Activated B cell treated with CpG ODN at 0.5 μM for 24 hours (primary cell): Measurements from ENCODE around the gene ANKEF1. TPM values are rescaled to one million over a fixed set of nuclear protein-coding genes. Genes with fewer than 3 reads are reported as not detected.

Experiments
- ATAC-seq: fragments of 200-7000 bp; cut with Tn5 transposase; one replicate; pipeline ENCODE4 v1.10.0; 2021; ENCODE audit warnings: low read depth, mild to moderate bottlenecking, moderate library complexity
- CTCF ChIA-PET: fragments of 350-600 bp; sonication (Branson Sonifier 250); formaldehyde crosslinking; loops from one replicate; lab custom pipeline; 2021; ENCODE audit warnings: antibody characterized with exemption; lab: Charles Lee
- POLR2A ChIA-PET: fragments of 350-600 bp; sonication (Branson Sonifier 250); formaldehyde crosslinking; loops from one replicate; lab custom pipeline; 2021; ENCODE audit warnings: antibody characterized with exemption; lab: Charles Lee
- DNase-seq: peaks from one replicate; pipeline ENCODE4 v3.0.0; 2022
- H3K27ac Mint-ChIP-seq: one replicate; pipeline ENCODE4 v1.8.0; 2020; ENCODE audit warnings: mixed read lengths
- H3K27me3 Mint-ChIP-seq: one replicate; pipeline ENCODE4 v1.8.0; 2021; ENCODE audit warnings: mixed read lengths
- H3K36me3 Mint-ChIP-seq: one replicate; pipeline ENCODE4 v1.8.0; 2021; ENCODE audit warnings: low read depth, mixed read lengths
- H3K4me1 Mint-ChIP-seq: one replicate; pipeline ENCODE4 v1.8.0; 2021; ENCODE audit warnings: mixed read lengths
- H3K4me3 Mint-ChIP-seq: one replicate; pipeline ENCODE4 v1.8.0; 2020; ENCODE audit warnings: mild to moderate bottlenecking, mixed read lengths
- H3K9me3 Mint-ChIP-seq: one replicate; pipeline ENCODE4 v1.8.0; 2020; ENCODE audit warnings: mixed read lengths
- CTCF ChIP-seq: fragments of 200-600 bp; IDR thresholded peaks from one replicate; pipeline ENCODE4 v1.8.0; 2022; ENCODE audit warnings: antibody characterized with exemption, mild to moderate bottlenecking
- intact Hi-C: fragments of 100-400 bp; cut with micrococcal nuclease; formaldehyde crosslinking; loops from one replicate; pipeline ENCODE4 v1.15.1; 2024
- total RNA-seq: library from RNA; stranded (reverse); gene quantifications from 2 replicates; pipeline ENCODE4 v1.2.3, GENCODE V29; 2022

The ANKEF1 gene
- total RNA-seq, 1 donor from 2014 or later: 2.6 TPM

- H3K36me3 Mint-ChIP-seq: no peaks in the 10 kb centered on the region
- H3K4me1 Mint-ChIP-seq: no peaks in the 10 kb centered on the region
- H3K4me3 Mint-ChIP-seq: no peak overlapping the region
- no peak for TF ChIP-seq CTCF
- intact Hi-C loops: no loop called here
- DNase-seq: no peak
- ChIA-PET CTCF (no interaction called here), POLR2A (no interaction called here)
- H3K9me3 Mint-ChIP-seq: no peaks in the 10 kb centered on the region
- ATAC-seq: no peak
- H3K27me3 Mint-ChIP-seq: peaks cover 4% of the 10 kb centered on the region
- H3K27ac Mint-ChIP-seq: no peak overlapping the region
Measured at GRCh38 chr20:10004900-10005299, 29.9 kb upstream of the ANKEF1 start.

- Mint-ChIP-seq H3K4me3 (no peak overlapping the region), H3K27me3 (peaks cover 7% of the 10 kb centered on the region), H3K36me3 (no peaks in the 10 kb centered on the region), H3K4me1 (no peaks in the 10 kb centered on the region), H3K9me3 (no peaks in the 10 kb centered on the region), H3K27ac (no peak overlapping the region)
- ChIA-PET POLR2A (no interaction called here), CTCF (interaction anchor here (0.7 kb wide), 1 partner anchor 85 kb away, joined by 4 read pairs; no protein-coding TSS in a partner anchor)
- intact Hi-C loops: no loop called here
- DNase-seq (no peak), ATAC-seq (no peak)
- no peak for TF ChIP-seq CTCF
Measured at GRCh38 chr20:10005885-10006284, 28.9 kb upstream of the ANKEF1 start.

- DNase-seq: no peak
- Mint-ChIP-seq H3K4me3 (no peak overlapping the region), H3K9me3 (no peaks in the 10 kb centered on the region), H3K36me3 (no peaks in the 10 kb centered on the region), H3K27me3 (peaks cover 7% of the 10 kb centered on the region), H3K4me1 (no peaks in the 10 kb centered on the region), H3K27ac (no peak overlapping the region)
- CTCF ChIA-PET: interaction anchor here (0.7 kb wide), 1 partner anchor 84 kb away, joined by 4 read pairs; no protein-coding TSS in a partner anchor
- POLR2A ChIA-PET: no interaction called here
- no peak for ATAC-seq
- TF ChIP-seq CTCF: no peak
- intact Hi-C loops: no loop called here
Measured at GRCh38 chr20:10006447-10007090, 28.2 kb upstream of the ANKEF1 start.

GRCh38 chr20:10007158-10007557, 27.6 kb upstream of the ANKEF1 start:
- no peak for ATAC-seq
- Mint-ChIP-seq H3K4me1 (no peaks in the 10 kb centered on the region), H3K36me3 (no peaks in the 10 kb centered on the region), H3K27ac (no peak overlapping the region), H3K27me3 (peaks cover 7% of the 10 kb centered on the region), H3K9me3 (no peaks in the 10 kb centered on the region), H3K4me3 (no peak overlapping the region)
- no peak for DNase-seq
- intact Hi-C loops: no loop called here
- ChIA-PET CTCF (no interaction called here), POLR2A (no interaction called here)
- TF ChIP-seq CTCF: no peak

GRCh38 chr20:10007747-10008146, 27.0 kb upstream of the ANKEF1 start:
- H3K4me3 Mint-ChIP-seq: no peak overlapping the region
- ChIA-PET CTCF (no interaction called here), POLR2A (no interaction called here)
- no peak for DNase-seq
- no peaks in the 10 kb centered on the region for H3K9me3 Mint-ChIP-seq
- no peak for TF ChIP-seq CTCF
- no peaks in the 10 kb centered on the region for H3K4me1 Mint-ChIP-seq
- H3K27ac Mint-ChIP-seq: no peak overlapping the region
- peak; percentile 40 for ATAC-seq
- intact Hi-C loops: no loop called here
- no peaks in the 10 kb centered on the region for H3K36me3 Mint-ChIP-seq
- H3K27me3 Mint-ChIP-seq: peaks cover 7% of the 10 kb centered on the region
